ENCODE data around the gene VPS45.

DNA sequence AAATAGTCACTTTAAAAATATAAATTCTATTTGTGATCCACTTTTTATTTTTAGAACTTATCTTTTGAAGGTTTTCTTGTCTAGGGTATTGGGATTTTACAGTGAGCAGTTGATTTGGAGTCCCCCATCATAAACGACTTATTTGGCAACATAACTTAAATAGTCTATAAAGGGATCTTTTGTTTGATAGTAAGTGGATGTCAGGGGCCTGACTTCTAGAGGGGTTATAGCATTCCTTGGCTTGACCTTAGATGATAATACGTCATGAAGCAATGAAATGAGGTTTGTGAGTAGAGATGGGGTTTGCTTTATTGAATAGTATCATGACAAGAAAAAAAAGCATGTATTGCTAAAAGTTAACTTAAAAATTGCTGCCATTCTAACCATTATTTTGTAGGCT, 17.8 kb downstream of the VPS45 start:
- TF ChIP-seq, protein P1, sequence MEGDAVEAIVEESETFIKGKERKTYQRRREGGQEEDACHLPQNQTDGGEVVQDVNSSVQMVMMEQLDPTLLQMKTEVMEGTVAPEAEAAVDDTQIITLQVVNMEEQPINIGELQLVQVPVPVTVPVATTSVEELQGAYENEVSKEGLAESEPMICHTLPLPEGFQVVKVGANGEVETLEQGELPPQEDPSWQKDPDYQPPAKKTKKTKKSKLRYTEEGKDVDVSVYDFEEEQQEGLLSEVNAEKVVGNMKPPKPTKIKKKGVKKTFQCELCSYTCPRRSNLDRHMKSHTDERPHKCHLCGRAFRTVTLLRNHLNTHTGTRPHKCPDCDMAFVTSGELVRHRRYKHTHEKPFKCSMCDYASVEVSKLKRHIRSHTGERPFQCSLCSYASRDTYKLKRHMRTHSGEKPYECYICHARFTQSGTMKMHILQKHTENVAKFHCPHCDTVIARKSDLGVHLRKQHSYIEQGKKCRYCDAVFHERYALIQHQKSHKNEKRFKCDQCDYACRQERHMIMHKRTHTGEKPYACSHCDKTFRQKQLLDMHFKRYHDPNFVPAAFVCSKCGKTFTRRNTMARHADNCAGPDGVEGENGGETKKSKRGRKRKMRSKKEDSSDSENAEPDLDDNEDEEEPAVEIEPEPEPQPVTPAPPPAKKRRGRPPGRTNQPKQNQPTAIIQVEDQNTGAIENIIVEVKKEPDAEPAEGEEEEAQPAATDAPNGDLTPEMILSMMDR (IDR thresholded peaks at IDR 0.05) = no peak
- TF ChIP-seq POLR2A (IDR thresholded peaks at IDR 0.05) = no peak
